Glomerular endothelial cell (primary cell): ENCODE measurements around the gene TNKS2. TPM values are rescaled to one million over a fixed set of nuclear protein-coding genes. Genes with fewer than 3 reads are reported as not detected.

Experiments
- DNase-seq: peaks from one replicate; pipeline ENCODE4 v3.0.0-alpha.2; 2011; ENCODE audit warnings: low read depth, low spot score; ENCODE audit errors: extremely low read depth
- total RNA-seq: library from RNA; depleted of rRNA; stranded (reverse); fragments of >200 nt; gene quantifications from 2 replicates; pipeline ENCODE4 v1.2.3, GENCODE V29; 2015

The TNKS2 gene
- total RNA-seq, 1 donor from 2014 or later, result 47.1 TPM

DNA sequence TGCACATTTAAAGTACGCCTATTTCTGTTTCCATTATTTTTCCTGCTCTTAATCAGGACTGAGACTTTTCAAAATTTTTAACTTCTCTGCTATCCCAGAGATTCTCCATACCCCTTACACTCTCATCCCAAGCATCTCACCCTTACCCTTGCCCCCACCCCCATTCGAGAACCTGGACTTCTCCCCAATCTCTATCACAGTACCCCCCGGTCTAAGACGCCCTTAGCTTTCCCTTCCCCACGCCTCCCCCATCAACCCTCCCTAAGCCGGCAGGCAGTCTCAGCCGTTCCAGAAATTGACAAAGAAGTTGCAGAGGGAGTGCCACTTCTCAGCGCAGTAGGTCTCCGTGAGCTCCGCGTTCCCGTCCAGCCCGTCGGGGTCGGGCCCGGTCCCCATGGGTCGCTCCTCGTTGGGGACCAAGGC, 109.7 kb downstream of the TNKS2 start:
- no peak for DNase-seq

DNA sequence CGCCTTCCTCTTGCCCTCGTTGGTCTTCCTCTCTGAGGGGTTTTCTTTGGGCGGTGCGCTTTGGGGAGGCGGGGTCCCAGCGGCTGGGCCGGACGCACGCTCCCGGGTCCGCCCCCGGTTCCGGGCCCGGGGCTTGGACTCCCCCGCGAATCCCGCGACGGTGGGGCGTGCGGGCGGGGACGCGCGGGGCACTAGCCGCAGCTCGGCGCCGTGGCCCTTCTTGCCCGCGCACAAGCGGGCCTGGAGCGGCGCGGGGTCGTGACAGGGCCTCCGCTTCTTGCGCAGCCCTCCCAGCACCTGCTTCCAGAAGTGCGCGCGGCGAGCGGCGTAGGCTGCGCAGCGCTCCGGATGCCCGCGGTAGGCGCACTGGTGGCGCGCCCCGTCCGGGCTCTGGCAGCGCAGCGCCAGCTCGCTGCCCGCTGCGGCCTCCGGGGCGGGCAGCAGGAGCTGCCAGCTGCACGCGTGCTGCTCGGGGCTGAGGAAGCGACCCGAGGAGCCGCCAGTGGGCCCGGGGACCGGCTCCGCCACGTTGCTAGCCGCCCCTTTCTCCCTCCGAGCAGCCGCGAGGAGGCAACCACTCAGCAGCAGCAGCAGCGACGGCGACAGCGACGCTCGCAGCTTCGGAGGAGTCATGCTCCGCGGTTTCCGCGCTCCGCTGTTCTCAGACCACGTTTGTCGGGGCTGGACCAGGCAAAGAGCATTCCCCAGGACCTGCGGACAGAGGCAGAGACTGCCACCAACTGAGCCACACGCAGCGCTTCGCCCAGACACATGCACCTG, 110.3 kb downstream of the TNKS2 start:
- DNase-seq, result no peak

DNA sequence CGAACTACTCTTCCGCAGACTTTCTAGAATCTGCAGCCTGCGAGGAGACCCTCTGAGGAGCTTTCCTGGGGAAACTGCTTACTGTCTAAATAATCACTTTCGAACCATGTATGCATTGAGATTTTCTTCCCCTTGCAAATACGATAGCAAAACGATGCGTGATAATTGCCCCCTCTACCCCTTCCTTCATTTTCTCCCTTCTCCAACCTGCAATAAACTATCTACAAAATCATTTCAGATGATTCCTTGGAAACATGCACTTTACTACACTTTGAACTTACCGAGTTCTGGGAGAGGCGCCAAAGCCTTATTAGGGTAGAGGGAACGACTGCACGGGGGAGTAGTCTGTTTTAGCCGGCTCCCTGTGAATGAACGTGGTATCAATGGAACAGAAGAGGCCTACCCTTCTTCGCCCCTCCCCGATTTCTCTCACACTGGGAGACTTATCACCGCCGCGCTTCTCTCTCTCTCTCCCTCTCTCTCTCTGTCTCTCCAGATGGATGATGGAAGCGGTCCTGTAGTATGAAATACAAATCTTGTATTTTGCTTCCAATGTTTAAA, 111.0 kb downstream of the TNKS2 start, which contains the start of gene FGFBP3:
TSS of gene FGFBP3 (minus strand) at position 370 of the 561 bp plus-strand sequence. CDS start 517 bp downstream, outside the sequence.
- DNase-seq, result no peak

DNA sequence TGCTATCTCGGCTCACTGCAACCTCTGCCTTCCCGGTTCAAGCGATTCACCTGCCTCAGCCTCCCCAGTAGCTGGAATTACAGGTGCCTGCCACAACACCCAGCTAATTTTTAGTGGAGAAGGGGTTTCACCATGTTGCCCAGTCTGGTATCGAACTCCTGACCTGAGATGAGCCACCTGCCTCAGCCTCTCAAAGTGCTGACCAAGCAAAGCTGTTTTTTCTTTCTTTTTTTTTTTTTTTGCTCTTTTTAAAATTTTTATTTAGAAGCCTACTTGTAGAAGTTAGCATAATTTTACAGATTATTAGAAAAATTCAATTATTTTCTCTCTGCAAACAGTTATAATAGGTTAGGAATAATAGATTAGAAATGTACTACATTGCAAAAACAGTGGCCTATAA, 112.2 kb downstream of the TNKS2 start:
- DNase-seq, result no peak

Other genes with a start within 250 kb of the TNKS2 start
- 0.87 and 1.3 TPM in 2 replicates for gene PPP1R3C, start 165.4 kb upstream of the TNKS2 start, total RNA-seq
- gene FGFBP3, start 111.1 kb downstream of the TNKS2 start, total RNA-seq, result 0.63 and 0.93 TPM in 2 replicates
- 16.7 and 24.0 TPM in 2 replicates for gene BTAF1, start 125.3 kb downstream of the TNKS2 start, total RNA-seq